Astrocyte (in vitro differentiated cells and primary cell): ENCODE data around the gene LRIF1. TPM values are rescaled to one million over a fixed set of nuclear protein-coding genes. Genes with fewer than 3 reads are reported as not detected.
A peak's percentile ranks its signal among the peaks of the same experiment; 100 is the strongest.

Experiments
- DNase-seq: peaks from one replicate; pipeline ENCODE4 v3.0.0-alpha.2; 2010; ENCODE audit warnings: low read depth
- FAIRE-seq: peaks from 2 replicates; lab custom pipeline; 2011; peaks lifted over from hg19 to GRCh38; lab: Jason Lieb, UNC
- H2AFZ ChIP-seq: 2 replicates; pipeline ENCODE4 v1.6.0; 2012; ENCODE audit warnings: low read depth, low read length, inconsistent platforms
- H3K27ac ChIP-seq: 2 replicates; pipeline ENCODE4 v1.5.1; 2011; ENCODE audit warnings: low read depth, low read length, inconsistent platforms
- H3K27me3 ChIP-seq: 2 replicates; pipeline ENCODE4 v1.6.0; 2011; ENCODE audit warnings: low read length, inconsistent platforms; ENCODE audit not compliant: insufficient read depth
- H3K36me3 ChIP-seq: 2 replicates; pipeline ENCODE4 v1.5.1; 2011; ENCODE audit warnings: low read length, inconsistent platforms; ENCODE audit not compliant: insufficient read depth
- H3K4me1 ChIP-seq: 2 replicates; pipeline ENCODE4 v1.5.1; 2011; ENCODE audit warnings: low read length, inconsistent platforms; ENCODE audit not compliant: insufficient read depth
- H3K4me2 ChIP-seq: 2 replicates; pipeline ENCODE4 v1.6.0; 2012; ENCODE audit warnings: low read length, inconsistent platforms
- H3K4me3 ChIP-seq: 2 replicates; pipeline ENCODE4 v1.5.1; 2011; ENCODE audit warnings: low read depth, mild to moderate bottlenecking, low read length, inconsistent platforms; ENCODE audit not compliant: insufficient read depth
- H3K79me2 ChIP-seq: 2 replicates; pipeline ENCODE4 v1.6.0; 2012; ENCODE audit warnings: mild to moderate bottlenecking, low read length, inconsistent platforms; ENCODE audit not compliant: insufficient read depth
- H3K9ac ChIP-seq: 2 replicates; pipeline ENCODE4 v1.6.0; 2012; ENCODE audit warnings: mild to moderate bottlenecking, low read length, inconsistent platforms
- H3K9me3 ChIP-seq: 2 replicates; pipeline ENCODE4 v1.5.1; 2012; ENCODE audit warnings: low read depth, mild to moderate bottlenecking, low read length, inconsistent platforms; ENCODE audit not compliant: insufficient read depth
- H4K20me1 ChIP-seq: 2 replicates; pipeline ENCODE4 v1.6.0; 2012; ENCODE audit warnings: low read length, inconsistent platforms; ENCODE audit not compliant: insufficient read depth
- H3K27ac Mint-ChIP-seq: one replicate; pipeline ENCODE4 v1.8.0; 2021; ENCODE audit warnings: mild to moderate bottlenecking, mixed read lengths; ENCODE audit not compliant: unreplicated experiment
- H3K27me3 Mint-ChIP-seq: one replicate; pipeline ENCODE4 v1.8.0; 2021; ENCODE audit warnings: low read depth, mixed read lengths; ENCODE audit not compliant: unreplicated experiment
- H3K36me3 Mint-ChIP-seq: one replicate; pipeline ENCODE4 v1.8.0; 2021; ENCODE audit warnings: low read depth, mixed read lengths; ENCODE audit not compliant: unreplicated experiment
- H3K4me1 Mint-ChIP-seq: one replicate; pipeline ENCODE4 v1.8.0; 2021; ENCODE audit warnings: low read depth, mixed read lengths; ENCODE audit not compliant: unreplicated experiment
- H3K4me3 Mint-ChIP-seq: one replicate; pipeline ENCODE4 v1.8.0; 2021; ENCODE audit warnings: mild to moderate bottlenecking, moderate library complexity, mixed read lengths; ENCODE audit not compliant: unreplicated experiment
- H3K9me3 Mint-ChIP-seq: one replicate; pipeline ENCODE4 v1.8.0; 2021; ENCODE audit warnings: mild to moderate bottlenecking, mixed read lengths; ENCODE audit not compliant: unreplicated experiment
- CTCF ChIP-seq: IDR thresholded peaks from 2 replicates; pipeline ENCODE4 v1.5.1; 2011; ENCODE audit warnings: low read depth, mild to moderate bottlenecking, inconsistent platforms, low read length, moderate library complexity; ENCODE audit not compliant: insufficient read depth
- EZH2 ChIP-seq: IDR thresholded peaks from 2 replicates; pipeline ENCODE4 v1.6.1; 2012; ENCODE audit warnings: mild to moderate bottlenecking, low read length, inconsistent platforms; ENCODE audit not compliant: insufficient read depth
- total RNA-seq: library from RNA; stranded (reverse); gene quantifications from 2 replicates; pipeline ENCODE4 v1.2.1, GENCODE V29; 2021

Gene LRIF1
- total RNA-seq, 1 donor from 2014 or later: 19.4 TPM

DNA sequence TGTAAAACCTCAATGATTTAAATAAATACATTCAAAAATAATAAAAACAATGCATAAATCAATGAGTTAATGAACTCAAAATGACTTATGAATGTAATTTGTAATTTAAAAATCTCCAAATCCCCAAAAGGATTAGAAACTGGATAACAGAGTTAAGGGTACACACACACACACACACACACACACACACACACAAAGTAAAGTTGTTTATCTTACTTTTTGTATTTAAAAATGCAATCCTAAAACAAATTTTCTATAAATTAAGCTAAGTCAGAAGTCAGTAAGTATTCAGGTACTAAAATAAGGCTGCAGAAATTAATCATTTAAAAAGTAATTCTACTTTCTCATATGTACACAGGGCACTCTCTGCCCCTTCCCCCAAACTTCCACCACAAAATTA lies 1.8 kb downstream of the LRIF1 start:
- TF ChIP-seq EZH2 (no peak), CTCF (no peak)
- Histone ChIP-seq H3K79me2 (peaks cover 50% of the 10 kb centered on the region), H3K9ac (no peak overlapping the region), H3K27ac (no peak overlapping the region), H3K36me3 (no peaks in the 10 kb centered on the region), H3K27me3 (no peaks in the 10 kb centered on the region), H4K20me1 (peaks cover 15% of the 10 kb centered on the region), H3K9me3 (peaks cover 5% of the 10 kb centered on the region), H3K4me3 (no peak overlapping the region), H2AFZ (no peak overlapping the region), H3K4me1 (no peaks in the 10 kb centered on the region), H3K4me2 (peak overlapping the region; percentile 96)
- Mint-ChIP-seq H3K9me3 (peaks cover 25% of the 10 kb centered on the region), H3K36me3 (peaks cover 4% of the 10 kb centered on the region), H3K27me3 (no peaks in the 10 kb centered on the region), H3K4me1 (peaks cover 11% of the 10 kb centered on the region), H3K27ac (no peak overlapping the region), H3K4me3 (peak overlapping the region; percentile 94)
- FAIRE-seq (no peak), DNase-seq (no peak)

DNA sequence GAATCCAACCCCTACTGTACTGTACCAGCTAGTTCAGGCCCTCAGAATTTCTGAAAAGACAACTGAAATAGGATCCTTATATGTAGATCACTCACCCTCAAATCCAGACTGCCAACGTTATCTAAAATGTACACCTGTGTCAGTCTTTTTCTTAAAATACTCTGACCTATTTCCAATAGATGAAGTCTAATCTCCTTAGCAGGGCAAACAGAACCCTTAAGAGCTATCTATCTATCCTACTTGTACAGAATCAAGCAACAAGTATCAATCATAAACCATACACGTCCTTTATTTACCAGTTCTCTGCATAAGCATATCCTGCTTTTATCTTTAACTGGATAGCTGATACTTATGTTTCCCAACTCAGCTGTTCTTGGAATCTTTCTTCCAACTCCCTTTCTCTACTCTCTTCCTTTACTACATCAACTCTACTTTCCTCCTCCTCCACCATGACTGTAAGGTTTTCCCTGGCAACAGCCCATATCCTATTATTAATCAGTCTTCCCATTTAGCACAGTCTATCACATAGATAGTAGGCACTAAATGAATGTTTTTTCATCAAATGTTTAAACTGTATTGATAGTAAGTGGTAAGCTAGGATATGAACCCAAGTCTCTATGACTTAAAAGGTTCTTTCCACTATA lies 2.8 kb downstream of the LRIF1 start:
- H3K9ac ChIP-seq: no peak overlapping the region
- Mint-ChIP-seq H3K27me3 (no peaks in the 10 kb centered on the region), H3K27ac (no peak overlapping the region), H3K4me1 (peaks cover 11% of the 10 kb centered on the region), H3K36me3 (peaks cover 4% of the 10 kb centered on the region), H3K9me3 (peaks cover 20% of the 10 kb centered on the region), H3K4me3 (peak overlapping the region; percentile 24)
- H3K4me1 ChIP-seq: no peaks in the 10 kb centered on the region
- peaks cover 5% of the 10 kb centered on the region for H3K9me3 ChIP-seq
- H4K20me1 ChIP-seq: peaks cover 19% of the 10 kb centered on the region
- no peak for DNase-seq
- FAIRE-seq: no peak
- peak overlapping the region; percentile 43 for H3K4me2 ChIP-seq
- no peak overlapping the region for H2AFZ ChIP-seq
- no peaks in the 10 kb centered on the region for H3K27me3 ChIP-seq
- H3K27ac ChIP-seq: no peak overlapping the region
- TF ChIP-seq EZH2 (no peak), CTCF (no peak)
- no peaks in the 10 kb centered on the region for H3K36me3 ChIP-seq
- H3K4me3 ChIP-seq: no peak overlapping the region
- H3K79me2 ChIP-seq: peaks cover 60% of the 10 kb centered on the region

DNA sequence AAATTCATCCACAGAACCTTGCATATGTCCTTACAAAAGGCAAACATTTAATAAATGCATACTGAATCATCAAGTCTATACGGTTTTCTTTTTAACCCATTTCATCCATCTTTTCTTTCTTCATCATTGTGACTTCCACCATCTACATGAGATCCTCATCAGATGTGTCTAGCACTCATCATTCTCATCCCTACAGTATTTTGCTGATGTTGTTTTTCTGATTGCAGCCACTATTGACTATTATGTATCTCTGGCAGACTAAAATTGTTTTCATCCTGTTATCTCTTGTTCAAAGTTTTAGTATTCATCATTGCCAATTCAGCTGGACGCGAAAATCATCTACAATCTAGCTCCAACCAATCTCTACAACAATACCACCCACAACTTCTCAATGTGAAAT lies 5.9 kb downstream of the LRIF1 start:
- Mint-ChIP-seq H3K9me3 (peaks cover 2% of the 10 kb centered on the region), H3K27me3 (no peaks in the 10 kb centered on the region), H3K36me3 (peaks cover 4% of the 10 kb centered on the region), H3K4me3 (no peak overlapping the region), H3K4me1 (peaks cover 10% of the 10 kb centered on the region), H3K27ac (no peak overlapping the region)
- no peaks in the 10 kb centered on the region for H3K36me3 ChIP-seq
- H3K79me2 ChIP-seq: peaks cover 82% of the 10 kb centered on the region
- no peak overlapping the region for H3K27ac ChIP-seq
- H2AFZ ChIP-seq: no peak overlapping the region
- H4K20me1 ChIP-seq: peaks cover 35% of the 10 kb centered on the region
- TF ChIP-seq CTCF: no peak
- TF ChIP-seq EZH2: no peak
- no peak overlapping the region for H3K4me3 ChIP-seq
- H3K4me1 ChIP-seq: no peaks in the 10 kb centered on the region
- no peaks in the 10 kb centered on the region for H3K9me3 ChIP-seq
- no peak overlapping the region for H3K9ac ChIP-seq
- H3K4me2 ChIP-seq: no peak overlapping the region
- FAIRE-seq (no peak), DNase-seq (no peak)
- no peaks in the 10 kb centered on the region for H3K27me3 ChIP-seq
